ENCODE data around the gene LKAAEAR1.

- TF ChIP-seq, protein P1, sequence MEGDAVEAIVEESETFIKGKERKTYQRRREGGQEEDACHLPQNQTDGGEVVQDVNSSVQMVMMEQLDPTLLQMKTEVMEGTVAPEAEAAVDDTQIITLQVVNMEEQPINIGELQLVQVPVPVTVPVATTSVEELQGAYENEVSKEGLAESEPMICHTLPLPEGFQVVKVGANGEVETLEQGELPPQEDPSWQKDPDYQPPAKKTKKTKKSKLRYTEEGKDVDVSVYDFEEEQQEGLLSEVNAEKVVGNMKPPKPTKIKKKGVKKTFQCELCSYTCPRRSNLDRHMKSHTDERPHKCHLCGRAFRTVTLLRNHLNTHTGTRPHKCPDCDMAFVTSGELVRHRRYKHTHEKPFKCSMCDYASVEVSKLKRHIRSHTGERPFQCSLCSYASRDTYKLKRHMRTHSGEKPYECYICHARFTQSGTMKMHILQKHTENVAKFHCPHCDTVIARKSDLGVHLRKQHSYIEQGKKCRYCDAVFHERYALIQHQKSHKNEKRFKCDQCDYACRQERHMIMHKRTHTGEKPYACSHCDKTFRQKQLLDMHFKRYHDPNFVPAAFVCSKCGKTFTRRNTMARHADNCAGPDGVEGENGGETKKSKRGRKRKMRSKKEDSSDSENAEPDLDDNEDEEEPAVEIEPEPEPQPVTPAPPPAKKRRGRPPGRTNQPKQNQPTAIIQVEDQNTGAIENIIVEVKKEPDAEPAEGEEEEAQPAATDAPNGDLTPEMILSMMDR (IDR thresholded peaks at IDR 0.05): no peak
- no peak for TF ChIP-seq POLR2A (IDR thresholded peaks at IDR 0.05)
Observed at GRCh38 chr20:64050261-64051032, 33.8 kb downstream of the LKAAEAR1 start.

All from body of pancreas (tissue), 4 donors.